GM12873 (cell line): ENCODE measurements around the gene LRRC46.

Source experiments
- CTCF ChIP-seq: IDR thresholded peaks from 2 replicates; pipeline ENCODE4 v1.5.1; 2012; ENCODE audit warnings: low read depth, mild to moderate bottlenecking, moderate library complexity, low read length, control low read depth; ENCODE audit not compliant: insufficient read depth; ENCODE audit errors: missing control alignments

LRRC46 gene

GRCh38 chr17:47831003-47831933 is at the start of gene LRRC46, which contains the start of gene MRPL10:
LRRC46 (plus strand) TSS chr17:47831670; CDS start chr17:47831990, 320 bp downstream.
MRPL10 (minus strand) TSS chr17:47831541; CDS start chr17:47831511, 30 bp downstream.
- peak; percentile 43 for TF ChIP-seq CTCF

DNA sequence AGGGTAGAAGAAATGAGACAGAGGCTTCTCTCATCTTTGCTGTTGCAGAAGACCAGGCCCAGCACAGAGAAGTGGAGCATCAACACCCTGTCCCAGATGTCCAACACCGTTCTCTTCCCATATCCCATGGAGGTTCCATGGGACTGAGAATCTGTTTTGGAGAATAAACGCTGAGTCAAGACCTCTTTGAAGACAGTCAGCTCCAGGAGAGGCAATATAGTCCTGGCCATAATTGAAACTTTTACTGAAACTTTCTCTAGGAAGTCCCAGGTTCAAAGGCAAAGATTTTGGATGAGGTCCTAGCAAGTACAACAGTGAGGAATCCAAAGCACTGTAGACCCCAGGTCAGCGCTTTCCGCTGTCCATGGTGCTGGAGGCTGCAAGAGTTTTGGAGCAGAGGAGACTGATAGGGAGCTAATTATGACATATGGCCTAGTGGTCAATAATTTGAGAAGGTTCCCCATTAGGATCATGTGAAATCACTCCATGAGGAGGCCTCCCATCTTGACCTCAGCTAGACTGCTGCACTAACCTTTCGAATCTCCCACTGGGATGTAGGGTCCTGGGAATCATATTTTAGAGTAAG is 45.8 kb upstream of the LRRC46 start:
- no peak for TF ChIP-seq CTCF

GRCh38 chr17:47789611-47790561 is 41.6 kb upstream of the LRRC46 start:
- TF ChIP-seq CTCF: peak; percentile 61

DNA sequence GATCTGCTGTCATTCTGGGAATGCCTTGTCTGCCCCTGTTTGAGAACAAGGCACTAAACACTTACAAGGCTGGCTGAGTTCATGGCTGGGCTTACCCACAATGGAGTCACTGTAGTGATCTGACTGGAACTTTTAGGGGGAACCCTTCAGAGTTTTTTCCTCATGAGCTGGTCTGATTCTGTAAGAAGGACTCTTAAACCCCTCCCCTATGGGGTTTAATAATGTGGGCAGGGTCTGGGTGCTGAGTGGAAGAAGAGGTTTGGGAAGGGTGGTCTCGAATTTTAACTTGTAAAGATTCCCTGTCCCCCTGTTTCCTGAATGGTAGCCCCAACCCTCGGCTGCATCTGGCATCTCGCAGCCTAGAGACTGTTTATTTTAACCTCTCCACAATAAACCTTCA is 40.4 kb upstream of the LRRC46 start:
- no peak for TF ChIP-seq CTCF

DNA sequence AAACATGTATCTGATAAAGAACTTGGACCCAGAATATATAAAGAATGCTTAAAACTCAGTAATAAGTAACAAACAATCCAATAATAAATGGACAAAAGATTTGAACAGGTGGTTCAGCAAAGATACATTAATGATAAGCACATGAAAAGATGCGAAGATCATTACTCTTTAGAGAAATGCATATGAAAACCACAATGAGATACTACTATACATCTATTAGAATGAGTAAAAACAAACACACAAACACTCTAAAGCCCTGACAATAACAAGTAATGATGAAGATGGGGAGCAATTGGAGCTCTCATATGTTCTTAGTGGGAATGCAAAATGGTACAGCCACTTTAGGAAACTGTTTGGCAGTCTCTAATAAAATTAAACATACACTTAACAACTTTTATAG is 39.0 kb upstream of the LRRC46 start:
- no peak for TF ChIP-seq CTCF

GRCh38 chr17:47792979-47793378 is 38.5 kb upstream of the LRRC46 start:
- TF ChIP-seq CTCF: no peak
